LNCAP (cell line): Measurements from ENCODE around the gene DIAPH3.

ENCODE experiments used
- CTCF ChIP-seq: fragments of 450-650 bp; IDR thresholded peaks from 2 replicates; pipeline ENCODE4 v1.5.1; 2017; ENCODE audit warnings: mild to moderate bottlenecking

The DIAPH3 gene

GRCh38 chr13:59677430-59677829, 486.3 kb downstream of the DIAPH3 start:
- TF ChIP-seq CTCF, result no peak

- TF ChIP-seq CTCF, result no peak
Measured at GRCh38 chr13:59674616-59675015, 489.1 kb downstream of the DIAPH3 start.

- TF ChIP-seq CTCF, result no peak
Measured at GRCh38 chr13:59673286-59673685, 490.4 kb downstream of the DIAPH3 start.

GRCh38 chr13:59672445-59672844, 491.3 kb downstream of the DIAPH3 start:
- TF ChIP-seq CTCF, result no peak

- TF ChIP-seq CTCF, result no peak
Measured at GRCh38 chr13:59671881-59672280, 491.8 kb downstream of the DIAPH3 start.

- TF ChIP-seq CTCF, result no peak
Measured at GRCh38 chr13:59666504-59666903, 497.2 kb downstream of the DIAPH3 start.

GRCh38 chr13:59665732-59666131, 498.0 kb downstream of the DIAPH3 start:
- no peak for TF ChIP-seq CTCF

- TF ChIP-seq CTCF, result no peak
Measured at GRCh38 chr13:59665184-59665583, 498.5 kb downstream of the DIAPH3 start.
